COR-L47 (cell line): Measurements from ENCODE around the gene MPZL1.
"Not testable (repeated sequence)": the region's sequence is repeated elsewhere in the genome, so short reads cannot be mapped to it uniquely, and the experiment has no call there.

Source experiments
- DNase-seq: peaks from one replicate; lab custom pipeline; 2025; lab: John Stamatoyannopoulos, UW

The MPZL1 gene

GRCh38 chr1:167812972-167813371, 91.2 kb downstream of the MPZL1 start:
- DNase-seq = no peak

- no peak for DNase-seq
Measured at GRCh38 chr1:167815650-167816049, 93.9 kb downstream of the MPZL1 start.

GRCh38 chr1:167819849-167820683, 98.3 kb downstream of the MPZL1 start:
- no peak for DNase-seq

- DNase-seq = no peak
Measured at GRCh38 chr1:167820684-167821355, 99.0 kb downstream of the MPZL1 start.

- no peak for DNase-seq
Measured at GRCh38 chr1:167821356-167821685, 99.5 kb downstream of the MPZL1 start.

- DNase-seq = no peak
Measured at GRCh38 chr1:167821969-167822685, 100.3 kb downstream of the MPZL1 start.

GRCh38 chr1:167824163-167824794, 102.5 kb downstream of the MPZL1 start:
- no peak for DNase-seq

GRCh38 chr1:167825419-167826079, 103.8 kb downstream of the MPZL1 start:
- no peak for DNase-seq

- no peak for DNase-seq
Measured at GRCh38 chr1:167826127-167826526, 104.3 kb downstream of the MPZL1 start.

GRCh38 chr1:167829868-167830267, 108.1 kb downstream of the MPZL1 start:
- DNase-seq = no peak

- not testable (repeated sequence) for DNase-seq
Measured at GRCh38 chr1:167830668-167831067, 108.9 kb downstream of the MPZL1 start.

GRCh38 chr1:167832693-167833092, 110.9 kb downstream of the MPZL1 start:
- no peak for DNase-seq

- DNase-seq = no peak
Measured at GRCh38 chr1:167833904-167834303, 112.1 kb downstream of the MPZL1 start.

- no peak for DNase-seq
Measured at GRCh38 chr1:167836197-167836596, 114.4 kb downstream of the MPZL1 start.

- no peak for DNase-seq
Measured at GRCh38 chr1:167837326-167837725, 115.5 kb downstream of the MPZL1 start.

- DNase-seq = no peak
Measured at GRCh38 chr1:167839009-167839408, 117.2 kb downstream of the MPZL1 start.
